ENCODE measurements around the gene CELF2.

- TF ChIP-seq EZH2 (IDR thresholded peaks at IDR 0.05; ENCODE audit: borderline replicate concordance, insufficient read depth, low read length, poor library complexity, severe bottlenecking) (no peak), POLR2AphosphoS5 (IDR thresholded peaks at IDR 0.05) (no peak), MXI1 (conservative IDR thresholded peaks at IDR 0.05; ENCODE audit: poor library complexity, severe bottlenecking) (no peak), RAD21 (conservative IDR thresholded peaks at IDR 0.05) (no peak), TAF1 (IDR thresholded peaks at IDR 0.05; ENCODE audit: low read depth) (no peak), EP300 (conservative IDR thresholded peaks at IDR 0.05; ENCODE audit: poor library complexity, severe bottlenecking) (no peak), SMC3 (conservative IDR thresholded peaks at IDR 0.05; ENCODE audit: poor library complexity) (no peak)
- TF ChIP-seq, protein P1, sequence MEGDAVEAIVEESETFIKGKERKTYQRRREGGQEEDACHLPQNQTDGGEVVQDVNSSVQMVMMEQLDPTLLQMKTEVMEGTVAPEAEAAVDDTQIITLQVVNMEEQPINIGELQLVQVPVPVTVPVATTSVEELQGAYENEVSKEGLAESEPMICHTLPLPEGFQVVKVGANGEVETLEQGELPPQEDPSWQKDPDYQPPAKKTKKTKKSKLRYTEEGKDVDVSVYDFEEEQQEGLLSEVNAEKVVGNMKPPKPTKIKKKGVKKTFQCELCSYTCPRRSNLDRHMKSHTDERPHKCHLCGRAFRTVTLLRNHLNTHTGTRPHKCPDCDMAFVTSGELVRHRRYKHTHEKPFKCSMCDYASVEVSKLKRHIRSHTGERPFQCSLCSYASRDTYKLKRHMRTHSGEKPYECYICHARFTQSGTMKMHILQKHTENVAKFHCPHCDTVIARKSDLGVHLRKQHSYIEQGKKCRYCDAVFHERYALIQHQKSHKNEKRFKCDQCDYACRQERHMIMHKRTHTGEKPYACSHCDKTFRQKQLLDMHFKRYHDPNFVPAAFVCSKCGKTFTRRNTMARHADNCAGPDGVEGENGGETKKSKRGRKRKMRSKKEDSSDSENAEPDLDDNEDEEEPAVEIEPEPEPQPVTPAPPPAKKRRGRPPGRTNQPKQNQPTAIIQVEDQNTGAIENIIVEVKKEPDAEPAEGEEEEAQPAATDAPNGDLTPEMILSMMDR (IDR thresholded peaks at IDR 0.05; ENCODE audit: poor library complexity, severe bottlenecking) = no peak
Observed at GRCh38 chr10:11118686-11119085, 101.0 kb downstream of the CELF2 start.
